Common myeloid progenitor, CD34-positive (primary cell): ENCODE data around the gene LYRM2.

Source experiments
- CTCF ChIA-PET: fragments of 350-600 bp; sonication (Branson Sonifier 250); formaldehyde crosslinking; loops from one replicate; lab custom pipeline; 2021; ENCODE audit warnings: antibody characterized with exemption; lab: Charles Lee
- POLR2A ChIA-PET: fragments of 350-600 bp; sonication (Branson Sonifier 250); formaldehyde crosslinking; loops from one replicate; lab custom pipeline; 2021; ENCODE audit warnings: antibody characterized with exemption; lab: Charles Lee
- DNase-seq, 3 donors: peaks; one replicate each; pipeline versions ENCODE4 v3.0.0 to v3.0.0-alpha.2; 2013
- H3K27ac ChIP-seq, 2 experiments: 1 replicate in 1 of 2; 2 replicates in 1 of 2; pipeline ENCODE4 v1.7.0; 2013; ENCODE audit warnings: inconsistent platforms in 2 of 2, low read length in 2 of 2, mild to moderate bottlenecking in 2 of 2, low read depth in 1 of 2, moderate library complexity in 1 of 2; ENCODE audit not compliant: severe bottlenecking in 2 of 2, insufficient read depth in 1 of 2, poor library complexity in 1 of 2
- H3K27me3 ChIP-seq, 5 experiments: replicated peaks in 2 of 5; 1 replicate in 3 of 5; 2 replicates in 2 of 5; pipeline versions ENCODE4 v1.6.1 to v1.7.0; 2013; ENCODE audit warnings: low read length in 4 of 5, mild to moderate bottlenecking in 2 of 5, moderate library complexity in 2 of 5, inconsistent platforms in 1 of 5; ENCODE audit not compliant: insufficient read depth in 5 of 5, control insufficient read depth in 4 of 5
- H3K36me3 ChIP-seq, 4 experiments: 1 replicate in 2 of 4; 2 replicates in 2 of 4; pipeline versions ENCODE4 v1.6.1 to v1.7.0; 2013; ENCODE audit warnings: low read length in 3 of 4, control low read depth in 1 of 4, mild to moderate bottlenecking in 1 of 4; ENCODE audit not compliant: control insufficient read depth in 4 of 4, insufficient read depth in 4 of 4
- H3K4me1 ChIP-seq, 4 experiments: 1 replicate in 3 of 4; 2 replicates in 1 of 4; pipeline versions ENCODE4 v1.6.1 to v1.7.1; 2013; ENCODE audit warnings: low read length in 3 of 4, mild to moderate bottlenecking in 3 of 4, control low read depth in 1 of 4, inconsistent platforms in 1 of 4, moderate library complexity in 1 of 4; ENCODE audit not compliant: control insufficient read depth in 4 of 4, insufficient read depth in 4 of 4; ENCODE audit errors: control extremely low read depth in 1 of 4
- H3K4me3 ChIP-seq, 7 experiments: 1 replicate in 4 of 7; 2 replicates in 3 of 7; pipeline versions ENCODE4 v1.5.1 to v1.7.0; 2013; ENCODE audit warnings: mild to moderate bottlenecking in 7 of 7, low read length in 6 of 7, moderate library complexity in 6 of 7, inconsistent platforms in 2 of 7, low read depth in 2 of 7, control low read depth in 1 of 7; ENCODE audit not compliant: insufficient read depth in 4 of 7, control insufficient read depth in 1 of 7; ENCODE audit errors: extremely low read depth in 1 of 7
- H3K9me3 ChIP-seq, 5 experiments: 1 replicate in 4 of 5; 2 replicates in 1 of 5; pipeline versions ENCODE4 v1.6.1 to v1.7.1; 2013; ENCODE audit warnings: low read length in 4 of 5, mild to moderate bottlenecking in 2 of 5, inconsistent platforms in 1 of 5, low read depth in 1 of 5, moderate library complexity in 1 of 5; ENCODE audit not compliant: control insufficient read depth in 4 of 5, insufficient read depth in 2 of 5; ENCODE audit errors: control extremely low read depth in 1 of 5
- WGBS: methylation state at CpG from one replicate; pipeline ENCODE4 v1.1.5; 2013; ENCODE audit not compliant: insufficient coverage; 5-methylcytosine and 5-hydroxymethylcytosine counted together

The LYRM2 gene

GRCh38 chr6:89564752-89565427, 73.7 kb downstream of the LYRM2 start:
- Histone ChIP-seq H3K36me3 (no peaks in the 10 kb centered on the region), H3K27me3 (no peaks in the 10 kb centered on the region), H3K9me3 (no peaks in the 10 kb centered on the region), H3K4me1 (no peaks in the 10 kb centered on the region), H3K4me3 (no peak overlapping the region), H3K27ac (no peak overlapping the region)
- DNase-seq, result no peak
- 96% methylated on average over 5 of the region's 8 CpGs for WGBS
- POLR2A ChIA-PET, result no interaction called here
- CTCF ChIA-PET, result no interaction called here

GRCh38 chr6:89563866-89564265, 74.7 kb downstream of the LYRM2 start:
- Histone ChIP-seq H3K27me3 (no peaks in the 10 kb centered on the region), H3K27ac (no peak overlapping the region), H3K36me3 (no peaks in the 10 kb centered on the region), H3K9me3 (no peaks in the 10 kb centered on the region), H3K4me3 (no peak overlapping the region), H3K4me1 (no peaks in the 10 kb centered on the region)
- POLR2A ChIA-PET, result no interaction called here
- CTCF ChIA-PET, result no interaction called here
- no peak for DNase-seq
- 100% methylated on average over 1 of the region's 1 CpG for WGBS

GRCh38 chr6:89562093-89562973, 76.2 kb downstream of the LYRM2 start:
- no peaks in the 10 kb centered on the region for H3K4me1 ChIP-seq
- no peak for DNase-seq
- peaks cover 0 to 7% (median 2%) of the 10 kb centered on the region in 5 experiments for H3K9me3 ChIP-seq
- 95% methylated on average over 19 of the region's 21 CpGs for WGBS
- H3K27me3 ChIP-seq, result no peaks in the 10 kb centered on the region
- H3K27ac ChIP-seq, result no peak overlapping the region
- H3K36me3 ChIP-seq, result no peaks in the 10 kb centered on the region
- CTCF ChIA-PET, result interaction anchor here (0.9 kb wide), 1 partner anchor 22 kb away, joined by 5 read pairs; no protein-coding TSS in a partner anchor
- H3K4me3 ChIP-seq, result no peak overlapping the region
- POLR2A ChIA-PET, result no interaction called here

- ChIA-PET CTCF (interaction anchor here (1.1 kb wide), 1 partner anchor 15 kb away, joined by 3 read pairs; no protein-coding TSS in a partner anchor), POLR2A (no interaction called here)
- H3K36me3 ChIP-seq, result no peaks in the 10 kb centered on the region
- no peak overlapping the region for H3K27ac ChIP-seq
- H3K4me3 ChIP-seq, result no peak overlapping the region
- 100% methylated on average over 1 of the region's 1 CpG for WGBS
- no peaks in the 10 kb centered on the region for H3K4me1 ChIP-seq
- peak in 2 of 3 donors; percentile 7 to 8 for DNase-seq
- no peaks in the 10 kb centered on the region for H3K27me3 ChIP-seq
- peaks cover 0 to 11% (median 3%) of the 10 kb centered on the region in 5 experiments for H3K9me3 ChIP-seq
Observed at GRCh38 chr6:89559487-89559886, 79.1 kb downstream of the LYRM2 start.

- POLR2A ChIA-PET, result no interaction called here
- Histone ChIP-seq H3K9me3 (peaks cover 0 to 11% (median 3%) of the 10 kb centered on the region in 5 experiments), H3K36me3 (no peaks in the 10 kb centered on the region), H3K4me1 (peaks cover 0 to 4% (median 0%) of the 10 kb centered on the region in 4 experiments), H3K27ac (no peak overlapping the region), H3K4me3 (no peak overlapping the region), H3K27me3 (no peaks in the 10 kb centered on the region)
- 80% methylated on average over 3 of the region's 3 CpGs for WGBS
- CTCF ChIA-PET, result interaction anchor here (1.1 kb wide), 1 partner anchor 19 kb away, joined by 3 read pairs; no protein-coding TSS in a partner anchor
- DNase-seq, result no peak
Observed at GRCh38 chr6:89555806-89556205, 82.7 kb downstream of the LYRM2 start.

- Histone ChIP-seq H3K4me1 (peaks cover 0 to 4% (median 0%) of the 10 kb centered on the region in 4 experiments), H3K4me3 (no peak overlapping the region), H3K9me3 (peaks cover 0 to 11% (median 3%) of the 10 kb centered on the region in 5 experiments), H3K27ac (no peak overlapping the region), H3K36me3 (no peaks in the 10 kb centered on the region), H3K27me3 (no peaks in the 10 kb centered on the region)
- POLR2A ChIA-PET, result no interaction called here
- DNase-seq, result no peak
- CTCF ChIA-PET, result interaction anchor here (1.9 kb wide), 1 partner anchor 11 kb away, joined by 4 read pairs; no protein-coding TSS in a partner anchor
- WGBS, result 100% methylated on average over 1 of the region's 4 CpGs
Observed at GRCh38 chr6:89555031-89555430, 83.5 kb downstream of the LYRM2 start.
